ENCODE data around the gene SULT1E1. TPM values are rescaled to one million over a fixed set of nuclear protein-coding genes. Genes with fewer than 3 reads are reported as not detected.

Gene SULT1E1, protein sequence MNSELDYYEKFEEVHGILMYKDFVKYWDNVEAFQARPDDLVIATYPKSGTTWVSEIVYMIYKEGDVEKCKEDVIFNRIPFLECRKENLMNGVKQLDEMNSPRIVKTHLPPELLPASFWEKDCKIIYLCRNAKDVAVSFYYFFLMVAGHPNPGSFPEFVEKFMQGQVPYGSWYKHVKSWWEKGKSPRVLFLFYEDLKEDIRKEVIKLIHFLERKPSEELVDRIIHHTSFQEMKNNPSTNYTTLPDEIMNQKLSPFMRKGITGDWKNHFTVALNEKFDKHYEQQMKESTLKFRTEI
- total RNA-seq (2021) (not detected in 3 replicates), Bru-seq, nascent RNA (not detected)
- long read RNA-seq, experiment 1: 0 reads
- long read RNA-seq, experiment 2: 0 reads
- long read RNA-seq, experiment 3: 0 reads

GRCh38 chr4:69860052-69860451, at the start of gene SULT1E1:
SULT1E1 (minus strand) TSS chr4:69860145; CDS start chr4:69857644, 2,501 bp downstream.
- POLR2A ChIA-PET: no interaction called here

GRCh38 chr4:69909195-69909594, 49.2 kb upstream of the SULT1E1 start:
- POLR2A ChIA-PET: no interaction called here
- Mint-ChIP-seq H3K4me1 (no peaks in the 10 kb centered on the region), H3K4me3 (no peak overlapping the region), H3K9me3 (no peaks in the 10 kb centered on the region), H3K27me3 (ENCODE audit: low read depth) (no peaks in the 10 kb centered on the region), H3K36me3 (no peaks in the 10 kb centered on the region), H3K27ac (no peak overlapping the region)
- ATAC-seq (no peak), DNase-seq (ENCODE audit: low spot score) (no peak)
- CTCF ChIA-PET: no interaction called here
- TF ChIP-seq, protein P1, sequence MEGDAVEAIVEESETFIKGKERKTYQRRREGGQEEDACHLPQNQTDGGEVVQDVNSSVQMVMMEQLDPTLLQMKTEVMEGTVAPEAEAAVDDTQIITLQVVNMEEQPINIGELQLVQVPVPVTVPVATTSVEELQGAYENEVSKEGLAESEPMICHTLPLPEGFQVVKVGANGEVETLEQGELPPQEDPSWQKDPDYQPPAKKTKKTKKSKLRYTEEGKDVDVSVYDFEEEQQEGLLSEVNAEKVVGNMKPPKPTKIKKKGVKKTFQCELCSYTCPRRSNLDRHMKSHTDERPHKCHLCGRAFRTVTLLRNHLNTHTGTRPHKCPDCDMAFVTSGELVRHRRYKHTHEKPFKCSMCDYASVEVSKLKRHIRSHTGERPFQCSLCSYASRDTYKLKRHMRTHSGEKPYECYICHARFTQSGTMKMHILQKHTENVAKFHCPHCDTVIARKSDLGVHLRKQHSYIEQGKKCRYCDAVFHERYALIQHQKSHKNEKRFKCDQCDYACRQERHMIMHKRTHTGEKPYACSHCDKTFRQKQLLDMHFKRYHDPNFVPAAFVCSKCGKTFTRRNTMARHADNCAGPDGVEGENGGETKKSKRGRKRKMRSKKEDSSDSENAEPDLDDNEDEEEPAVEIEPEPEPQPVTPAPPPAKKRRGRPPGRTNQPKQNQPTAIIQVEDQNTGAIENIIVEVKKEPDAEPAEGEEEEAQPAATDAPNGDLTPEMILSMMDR (IDR thresholded peaks at IDR 0.05): no peak
- no peak for TF ChIP-seq ATF3 (CRISPR knock-in tag; conservative IDR thresholded peaks at IDR 0.05)

More at GRCh38 chr4:69860052-69860451, at the start of gene SULT1E1:
- H3K4me3 Mint-ChIP-seq: no peak within 1 kb of the TSS
- TF ChIP-seq NFATC4 (CRISPR knock-in tag; IDR thresholded peaks at IDR 0.05): no peak
- peak; percentile 12; the same call in 1 of the 2 replicates for TF ChIP-seq GABPB1 (CRISPR knock-in tag; IDR thresholded peaks at IDR 0.05)
- CTCF ChIA-PET: no interaction called here
- H3K4me1 Mint-ChIP-seq: no peaks in the 10 kb centered on the region
- no peaks in the 10 kb centered on the region for H3K36me3 Mint-ChIP-seq
- H3K27me3 Mint-ChIP-seq (ENCODE audit: low read depth): no peaks in the 10 kb centered on the region
- ATAC-seq (no peak), DNase-seq (ENCODE audit: low spot score) (no peak)
- H3K9me3 Mint-ChIP-seq: no peaks in the 10 kb centered on the region
- H3K27ac Mint-ChIP-seq: no peak within 1 kb of the TSS

GRCh38 chr4:69907151-69907550, 47.2 kb upstream of the SULT1E1 start:
- Mint-ChIP-seq H3K27ac (no peak overlapping the region), H3K4me3 (no peak overlapping the region), H3K27me3 (ENCODE audit: low read depth) (no peaks in the 10 kb centered on the region), H3K9me3 (no peaks in the 10 kb centered on the region), H3K36me3 (no peaks in the 10 kb centered on the region), H3K4me1 (no peaks in the 10 kb centered on the region)
- no peak for ATAC-seq
- CTCF ChIA-PET: no interaction called here
- no peak for DNase-seq (ENCODE audit: low spot score)
- TF ChIP-seq RORB (CRISPR knock-in tag; IDR thresholded peaks at IDR 0.05): no peak
- no peak for TF ChIP-seq ZMAT4 (CRISPR knock-in tag; IDR thresholded peaks at IDR 0.05)
- TF ChIP-seq STAT6 (CRISPR knock-in tag; conservative IDR thresholded peaks at IDR 0.05; ENCODE audit: low read depth): no peak
- no peak for TF ChIP-seq CREM (CRISPR knock-in tag; IDR thresholded peaks at IDR 0.05)
- TF ChIP-seq, protein P2, sequence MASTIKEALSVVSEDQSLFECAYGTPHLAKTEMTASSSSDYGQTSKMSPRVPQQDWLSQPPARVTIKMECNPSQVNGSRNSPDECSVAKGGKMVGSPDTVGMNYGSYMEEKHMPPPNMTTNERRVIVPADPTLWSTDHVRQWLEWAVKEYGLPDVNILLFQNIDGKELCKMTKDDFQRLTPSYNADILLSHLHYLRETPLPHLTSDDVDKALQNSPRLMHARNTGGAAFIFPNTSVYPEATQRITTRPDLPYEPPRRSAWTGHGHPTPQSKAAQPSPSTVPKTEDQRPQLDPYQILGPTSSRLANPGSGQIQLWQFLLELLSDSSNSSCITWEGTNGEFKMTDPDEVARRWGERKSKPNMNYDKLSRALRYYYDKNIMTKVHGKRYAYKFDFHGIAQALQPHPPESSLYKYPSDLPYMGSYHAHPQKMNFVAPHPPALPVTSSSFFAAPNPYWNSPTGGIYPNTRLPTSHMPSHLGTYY (CRISPR knock-in tag; IDR thresholded peaks at IDR 0.05): no peak
- TF ChIP-seq, protein P3, sequence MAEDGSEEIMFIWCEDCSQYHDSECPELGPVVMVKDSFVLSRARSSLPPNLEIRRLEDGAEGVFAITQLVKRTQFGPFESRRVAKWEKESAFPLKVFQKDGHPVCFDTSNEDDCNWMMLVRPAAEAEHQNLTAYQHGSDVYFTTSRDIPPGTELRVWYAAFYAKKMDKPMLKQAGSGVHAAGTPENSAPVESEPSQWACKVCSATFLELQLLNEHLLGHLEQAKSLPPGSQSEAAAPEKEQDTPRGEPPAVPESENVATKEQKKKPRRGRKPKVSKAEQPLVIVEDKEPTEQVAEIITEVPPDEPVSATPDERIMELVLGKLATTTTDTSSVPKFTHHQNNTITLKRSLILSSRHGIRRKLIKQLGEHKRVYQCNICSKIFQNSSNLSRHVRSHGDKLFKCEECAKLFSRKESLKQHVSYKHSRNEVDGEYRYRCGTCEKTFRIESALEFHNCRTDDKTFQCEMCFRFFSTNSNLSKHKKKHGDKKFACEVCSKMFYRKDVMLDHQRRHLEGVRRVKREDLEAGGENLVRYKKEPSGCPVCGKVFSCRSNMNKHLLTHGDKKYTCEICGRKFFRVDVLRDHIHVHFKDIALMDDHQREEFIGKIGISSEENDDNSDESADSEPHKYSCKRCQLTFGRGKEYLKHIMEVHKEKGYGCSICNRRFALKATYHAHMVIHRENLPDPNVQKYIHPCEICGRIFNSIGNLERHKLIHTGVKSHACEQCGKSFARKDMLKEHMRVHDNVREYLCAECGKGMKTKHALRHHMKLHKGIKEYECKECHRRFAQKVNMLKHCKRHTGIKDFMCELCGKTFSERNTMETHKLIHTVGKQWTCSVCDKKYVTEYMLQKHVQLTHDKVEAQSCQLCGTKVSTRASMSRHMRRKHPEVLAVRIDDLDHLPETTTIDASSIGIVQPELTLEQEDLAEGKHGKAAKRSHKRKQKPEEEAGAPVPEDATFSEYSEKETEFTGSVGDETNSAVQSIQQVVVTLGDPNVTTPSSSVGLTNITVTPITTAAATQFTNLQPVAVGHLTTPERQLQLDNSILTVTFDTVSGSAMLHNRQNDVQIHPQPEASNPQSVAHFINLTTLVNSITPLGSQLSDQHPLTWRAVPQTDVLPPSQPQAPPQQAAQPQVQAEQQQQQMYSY (CRISPR knock-in tag; IDR thresholded peaks at IDR 0.05): no peak
- no peak for TF ChIP-seq TEAD1 (CRISPR knock-in tag; IDR thresholded peaks at IDR 0.05)
- POLR2A ChIA-PET: no interaction called here
